GM18868 (cell line): ENCODE measurements around the gene ZNF516.

Source experiments
- ATAC-seq: cut with Tn5 transposase; IDR thresholded peaks from one replicate; pipeline ENCODE4 v1.9.1; 2021; ENCODE audit warnings: mild to moderate bottlenecking, moderate library complexity; ENCODE audit not compliant: unreplicated experiment

ZNF516 gene

DNA sequence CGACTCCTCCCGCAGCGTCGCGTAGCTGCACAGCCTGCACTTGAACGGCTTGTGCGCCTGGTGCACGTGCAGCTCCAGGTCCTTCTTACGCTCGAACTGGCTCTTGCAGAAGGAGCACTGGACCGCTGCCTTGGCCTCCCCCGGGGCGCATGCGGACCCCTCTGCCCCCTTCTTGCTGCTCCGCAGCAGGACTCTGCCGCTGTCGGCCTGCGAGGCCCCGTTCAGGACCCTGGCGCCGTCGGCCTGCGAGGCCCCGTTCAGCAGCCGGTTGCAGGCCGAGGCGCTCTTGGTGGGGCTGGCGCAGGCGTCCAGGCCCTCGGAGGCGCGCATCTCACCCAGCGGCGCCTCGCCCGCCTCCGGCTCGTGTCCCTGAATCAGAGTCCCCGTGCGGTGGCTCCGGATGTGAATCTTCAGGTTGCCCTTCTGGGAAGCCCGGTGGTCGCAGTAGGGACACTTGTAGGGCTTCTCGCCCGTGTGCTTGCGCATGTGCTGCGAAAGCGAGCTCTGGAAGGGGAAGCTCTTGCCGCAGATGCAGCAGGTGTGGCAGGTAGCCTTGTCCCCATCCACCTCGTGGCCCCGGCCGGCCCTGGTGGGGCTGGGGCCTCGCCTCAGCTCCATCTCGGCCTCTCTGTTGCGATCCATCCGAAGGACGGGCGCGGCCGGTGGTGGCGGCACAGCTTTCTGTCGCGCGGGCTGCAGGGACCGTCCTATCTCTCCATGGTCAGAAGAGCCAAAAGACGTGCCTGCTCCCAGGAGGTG is 52.5 kb downstream of the ZNF516 start:
- ATAC-seq, result no peak

DNA sequence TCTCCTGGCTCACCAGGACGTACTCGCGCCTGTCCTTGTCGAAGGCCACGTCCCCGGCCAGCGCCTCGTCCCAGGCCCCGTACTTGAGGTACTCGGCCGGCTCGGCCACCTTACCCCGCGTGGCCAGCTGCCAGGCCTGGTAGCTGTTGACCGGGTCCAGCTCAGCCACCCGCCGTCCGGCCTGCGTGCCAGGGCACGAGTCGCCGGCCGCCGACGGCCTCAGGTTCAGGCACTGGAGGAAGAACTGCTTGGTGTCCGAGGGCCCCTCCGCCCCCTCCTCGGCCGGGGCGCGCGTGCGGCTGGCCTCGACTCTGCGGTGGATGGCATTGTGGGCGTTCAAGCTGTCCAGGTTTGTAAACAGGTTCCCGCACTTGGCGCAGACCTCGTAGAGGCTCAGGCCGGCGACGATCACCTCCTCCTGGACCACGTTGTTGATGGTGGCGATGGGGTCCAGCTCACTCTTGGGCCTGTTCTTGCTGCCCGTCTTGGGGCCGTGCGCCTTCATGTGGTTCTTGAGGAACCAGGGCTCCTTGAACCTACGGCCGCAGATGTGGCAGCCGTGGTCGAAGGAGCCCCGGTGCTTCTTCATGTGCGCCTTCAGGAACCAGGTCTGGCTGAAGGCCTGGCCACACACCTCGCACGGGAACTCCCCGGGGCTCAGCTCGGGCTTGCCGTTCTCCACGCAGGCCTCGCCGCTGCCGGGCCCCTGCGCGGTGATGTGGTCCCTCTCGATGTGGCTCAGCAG is 53.2 kb downstream of the ZNF516 start:
- ATAC-seq, result no peak

DNA sequence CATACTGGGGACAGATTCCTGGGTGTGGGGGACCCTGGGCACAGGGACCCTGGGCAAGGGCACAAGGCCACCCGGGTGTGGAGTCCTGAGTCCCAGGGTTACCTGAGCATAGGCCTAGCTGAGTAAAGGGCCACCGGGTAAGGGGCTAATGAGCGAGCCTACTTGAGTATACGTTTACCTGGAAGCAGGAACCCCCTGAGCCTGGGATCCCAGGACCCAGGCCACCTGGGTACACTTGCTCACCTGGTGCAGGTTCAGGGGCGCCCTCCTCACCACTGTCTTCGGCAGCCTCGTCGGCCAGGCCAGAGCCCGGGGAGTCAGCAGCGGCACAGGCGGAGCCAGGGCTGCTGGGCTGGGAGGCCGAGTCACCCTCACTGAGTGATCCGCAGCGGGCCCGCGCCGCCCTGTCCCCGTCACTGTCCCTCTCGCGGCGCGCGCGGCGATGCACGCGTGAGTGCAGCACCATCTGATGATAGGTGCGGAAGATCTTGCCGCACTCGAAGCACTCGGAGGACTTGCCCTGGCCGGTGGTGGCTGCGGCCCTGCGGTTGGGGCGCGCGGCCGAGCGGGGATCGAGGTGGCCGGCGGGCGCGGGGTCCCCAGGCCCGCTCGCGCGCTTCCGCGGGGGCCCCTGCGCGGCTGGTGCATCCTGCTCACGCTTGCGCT is 53.9 kb downstream of the ZNF516 start:
- ATAC-seq, result no peak

DNA sequence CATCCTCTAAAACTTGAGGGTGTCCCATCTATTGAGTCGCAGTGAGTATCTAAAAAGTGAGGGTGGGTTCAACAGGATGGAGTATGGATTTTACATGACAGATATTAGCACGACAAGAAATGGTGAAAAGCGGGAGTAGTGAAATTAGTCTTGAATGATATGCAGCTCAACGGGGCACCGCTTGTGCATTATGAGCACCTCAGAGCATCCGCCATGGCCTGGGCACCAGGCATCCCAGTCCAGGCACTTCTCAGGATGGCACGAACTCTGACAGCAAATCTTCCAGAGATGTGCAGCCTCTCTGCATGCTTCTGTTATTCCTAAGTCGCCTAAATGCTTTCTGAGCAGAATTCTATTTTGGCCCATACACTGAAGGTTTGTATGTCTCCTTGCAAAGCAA is 57.1 kb downstream of the ZNF516 start:
- no peak for ATAC-seq

DNA sequence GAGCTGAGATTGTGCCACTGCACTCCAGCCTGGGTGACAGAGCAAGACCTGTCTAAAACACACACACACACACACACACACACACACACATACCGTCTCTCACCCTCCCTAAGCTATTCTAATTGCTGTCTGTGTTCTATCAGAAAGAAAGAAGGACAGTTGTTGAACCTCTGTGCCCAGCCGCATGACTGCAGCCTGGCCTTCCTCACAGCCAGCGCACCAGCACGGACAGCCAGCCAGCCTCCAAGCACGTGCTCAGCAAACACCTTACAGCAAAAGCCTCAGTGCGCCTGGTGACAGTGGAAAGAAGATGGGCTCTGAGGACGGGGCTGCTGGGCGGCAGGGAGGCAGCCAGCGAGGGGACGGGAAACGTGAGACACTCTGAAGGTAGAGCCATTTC is 58.0 kb downstream of the ZNF516 start:
- no peak for ATAC-seq

DNA sequence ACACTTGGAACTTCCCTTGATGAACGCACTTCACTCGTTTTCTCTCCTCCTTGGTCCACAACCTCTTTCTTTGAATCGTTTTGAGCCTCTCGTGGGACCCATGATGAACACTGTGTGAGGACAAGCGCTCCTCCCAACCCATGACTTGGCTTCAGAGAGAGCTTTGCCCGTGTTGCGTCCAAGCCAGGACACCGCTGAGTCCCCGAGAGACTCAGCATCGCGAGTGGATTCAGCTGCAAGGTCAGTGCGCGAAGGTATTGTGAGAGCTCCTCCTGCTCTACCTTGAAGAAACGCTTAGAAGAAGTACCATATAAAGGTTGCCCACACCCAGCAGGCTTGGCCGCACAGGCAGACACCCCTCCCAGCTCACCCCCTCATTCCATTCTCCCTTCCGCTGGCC is 58.7 kb downstream of the ZNF516 start:
- ATAC-seq, result no peak

DNA sequence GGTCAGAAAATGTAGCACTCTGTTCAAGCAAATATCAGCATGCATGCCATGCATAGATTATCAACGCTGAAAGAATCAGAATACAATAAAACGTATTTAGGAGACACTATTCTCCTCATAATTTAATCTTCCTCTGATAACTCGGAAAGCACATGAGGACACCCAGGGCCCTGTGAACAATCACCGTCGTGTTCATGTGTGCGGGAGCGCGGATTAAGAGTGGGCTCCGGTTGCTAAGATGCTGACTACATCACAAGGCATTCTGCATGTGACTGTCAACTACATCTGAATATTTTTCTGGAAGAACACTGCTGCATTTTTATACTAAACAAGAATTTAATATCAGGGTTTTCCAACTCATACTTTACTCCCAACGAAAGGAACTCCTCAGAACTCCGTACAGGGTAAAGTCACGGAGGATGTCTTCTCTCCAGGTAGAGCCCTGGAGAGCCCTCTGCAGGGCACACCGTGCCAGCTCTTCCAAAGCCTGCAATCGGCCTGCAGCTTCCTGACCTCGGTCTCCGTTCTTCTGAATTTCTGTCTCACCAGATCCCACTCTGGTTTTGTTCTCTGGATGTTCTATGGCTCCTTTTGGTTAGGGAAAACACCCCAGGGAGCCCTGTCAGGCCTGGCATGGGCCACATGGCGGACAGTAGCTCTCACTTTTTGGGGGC is 59.6 kb downstream of the ZNF516 start:
- ATAC-seq, result no peak

DNA sequence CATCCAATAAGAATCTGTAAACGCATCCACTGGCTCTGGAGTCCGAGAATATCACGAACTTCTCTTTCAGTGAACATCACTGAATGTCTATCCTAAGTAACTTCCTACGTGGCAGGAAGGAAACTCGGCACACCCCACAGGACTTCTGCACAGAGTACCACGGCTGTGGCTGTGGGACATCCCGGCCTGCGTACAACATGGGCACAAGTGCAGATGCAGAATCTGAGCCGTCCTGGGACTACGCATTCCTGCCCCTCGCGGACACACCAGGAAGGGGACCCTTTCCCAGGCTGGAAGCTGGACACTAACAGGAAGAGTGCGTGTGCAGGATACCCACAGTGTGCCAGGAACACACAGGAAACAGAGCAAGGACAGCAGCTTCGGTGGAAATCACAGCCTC is 60.6 kb downstream of the ZNF516 start:
- no peak for ATAC-seq

DNA sequence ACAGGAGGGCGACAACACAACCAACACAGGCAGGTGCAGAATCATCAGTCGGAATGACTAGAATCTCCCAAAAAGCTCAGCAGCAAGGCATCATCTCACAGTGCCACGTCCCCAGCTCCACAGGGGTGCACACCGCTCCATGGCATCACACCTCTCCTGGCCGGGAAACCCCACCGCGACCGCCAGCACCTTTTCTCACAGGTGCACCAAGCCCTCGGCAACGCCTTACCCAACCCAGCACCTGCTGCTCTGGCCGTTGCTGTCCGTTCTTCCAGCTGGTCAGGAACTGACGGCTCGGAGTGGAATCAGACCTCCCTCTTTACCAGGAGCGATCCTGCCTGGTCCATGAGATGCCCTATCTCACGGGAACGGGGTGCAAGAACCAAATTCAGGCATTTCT is 61.3 kb downstream of the ZNF516 start:
- ATAC-seq, result no peak

DNA sequence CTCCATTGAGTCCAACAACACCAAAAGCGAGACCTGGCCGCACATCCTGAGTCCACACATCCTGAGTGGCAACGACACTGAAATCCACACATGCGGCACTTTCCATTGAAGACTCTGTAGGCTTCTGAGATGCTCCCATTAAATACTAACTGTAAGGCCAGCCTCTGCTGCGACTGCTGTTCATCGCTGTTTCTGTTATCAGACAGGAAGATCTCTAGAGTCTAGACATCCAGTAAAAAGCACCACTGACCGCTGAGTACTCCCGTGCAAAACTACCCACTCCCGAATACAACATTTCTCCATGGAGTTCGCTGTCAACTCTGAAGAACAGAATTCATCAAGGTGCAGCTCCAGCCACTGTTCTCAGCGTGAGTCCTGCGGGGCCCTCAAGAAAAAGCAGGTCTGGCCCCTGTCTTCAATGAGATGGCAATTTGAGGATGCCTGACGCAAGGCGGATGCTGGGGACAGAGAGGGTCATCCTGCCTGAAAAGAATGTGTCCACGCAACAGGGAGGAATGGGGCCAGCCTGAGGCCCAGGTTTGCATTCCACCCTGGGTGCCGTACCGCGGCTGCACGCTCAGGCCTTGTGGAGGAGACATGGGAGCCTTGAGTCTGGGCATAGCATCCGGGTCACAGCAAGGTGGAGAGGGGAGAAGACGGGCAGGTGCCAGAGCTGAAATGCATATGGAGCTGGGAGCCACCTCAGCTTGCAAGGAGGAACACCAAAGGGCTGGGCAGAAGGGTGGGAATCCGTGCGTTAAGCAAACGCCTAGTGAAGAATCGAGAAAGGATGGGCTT is 61.9 kb downstream of the ZNF516 start:
- ATAC-seq, result no peak

DNA sequence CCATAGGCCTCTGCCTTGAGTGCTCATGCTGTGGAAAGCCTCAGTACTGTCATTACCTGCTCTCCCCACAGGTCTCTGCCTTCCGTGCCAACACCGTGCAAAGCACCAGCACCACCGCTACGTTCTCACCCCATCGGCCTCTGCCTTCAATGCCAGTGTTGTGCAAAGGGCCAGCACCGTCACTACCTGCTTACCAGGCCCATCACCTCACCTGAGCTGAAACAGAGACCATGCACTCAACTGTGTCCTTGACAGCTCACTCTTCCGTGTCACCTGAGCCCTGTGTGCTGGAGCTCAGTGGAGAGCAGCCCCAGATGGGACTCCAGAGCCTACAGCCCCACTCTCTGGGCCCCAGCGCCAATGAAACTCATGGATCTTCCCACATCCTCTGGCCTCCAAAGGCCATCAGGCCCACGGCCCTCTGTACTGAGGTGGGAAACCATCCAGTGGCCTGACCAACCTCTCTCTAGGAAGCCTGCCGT is 62.7 kb downstream of the ZNF516 start:
- no peak for ATAC-seq

DNA sequence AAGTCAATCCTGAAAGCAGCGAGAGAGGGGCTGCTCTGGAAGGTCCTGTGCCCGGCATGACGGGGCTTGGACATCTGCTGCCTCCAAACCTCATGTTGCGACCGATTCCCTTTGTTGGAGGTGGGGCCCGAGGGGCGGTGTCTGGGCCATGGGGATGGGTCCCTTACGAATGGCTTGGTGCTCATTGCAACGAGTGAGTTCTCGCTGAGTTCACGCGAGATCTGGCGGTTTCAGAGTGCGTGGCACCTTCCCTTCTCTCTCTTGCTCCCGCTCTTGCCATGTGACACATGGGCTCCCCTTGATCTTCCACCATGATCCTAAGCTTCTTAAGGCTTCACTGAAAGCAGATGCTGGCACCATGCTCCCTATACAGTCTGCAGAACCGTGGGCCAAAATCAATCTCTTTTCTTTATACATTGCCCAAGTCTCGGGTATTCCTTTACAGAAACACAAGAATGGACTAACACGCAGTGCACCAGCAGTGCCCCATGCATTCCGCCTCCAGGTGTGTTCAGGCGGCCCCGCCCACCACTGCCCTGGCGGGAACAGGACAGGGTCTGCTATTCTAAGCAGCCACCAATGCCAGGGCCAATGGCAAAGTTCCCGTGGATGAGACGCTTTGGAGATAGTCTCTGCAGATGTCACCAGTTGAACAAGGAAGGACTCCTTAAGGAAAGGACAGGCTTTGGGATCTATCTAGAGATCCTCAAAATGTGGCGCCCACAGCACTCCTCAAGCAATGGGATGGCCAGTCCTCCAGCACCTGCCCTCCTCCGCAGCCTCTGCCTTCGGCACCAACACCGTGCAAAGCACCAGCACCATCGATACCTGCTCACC is 63.4 kb downstream of the ZNF516 start:
- ATAC-seq, result no peak

DNA sequence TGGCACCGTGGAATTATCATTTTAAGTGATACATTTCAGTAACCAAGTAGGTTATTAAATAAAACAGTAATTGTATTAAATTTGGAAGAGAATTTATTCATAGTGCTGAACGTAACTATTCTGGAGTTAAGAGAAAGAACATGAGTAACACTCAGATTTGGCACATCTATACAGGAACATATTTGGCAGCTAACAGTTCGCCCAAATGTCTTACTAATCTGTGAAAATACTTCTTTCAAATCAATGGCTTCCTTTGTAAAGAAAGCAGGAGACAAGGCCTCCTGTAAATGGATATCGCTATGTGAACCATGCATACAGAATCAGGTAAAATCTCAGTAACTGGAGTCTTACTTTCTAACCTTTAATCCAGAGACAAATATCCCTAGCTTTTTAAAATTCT is 64.4 kb downstream of the ZNF516 start:
- no peak for ATAC-seq

DNA sequence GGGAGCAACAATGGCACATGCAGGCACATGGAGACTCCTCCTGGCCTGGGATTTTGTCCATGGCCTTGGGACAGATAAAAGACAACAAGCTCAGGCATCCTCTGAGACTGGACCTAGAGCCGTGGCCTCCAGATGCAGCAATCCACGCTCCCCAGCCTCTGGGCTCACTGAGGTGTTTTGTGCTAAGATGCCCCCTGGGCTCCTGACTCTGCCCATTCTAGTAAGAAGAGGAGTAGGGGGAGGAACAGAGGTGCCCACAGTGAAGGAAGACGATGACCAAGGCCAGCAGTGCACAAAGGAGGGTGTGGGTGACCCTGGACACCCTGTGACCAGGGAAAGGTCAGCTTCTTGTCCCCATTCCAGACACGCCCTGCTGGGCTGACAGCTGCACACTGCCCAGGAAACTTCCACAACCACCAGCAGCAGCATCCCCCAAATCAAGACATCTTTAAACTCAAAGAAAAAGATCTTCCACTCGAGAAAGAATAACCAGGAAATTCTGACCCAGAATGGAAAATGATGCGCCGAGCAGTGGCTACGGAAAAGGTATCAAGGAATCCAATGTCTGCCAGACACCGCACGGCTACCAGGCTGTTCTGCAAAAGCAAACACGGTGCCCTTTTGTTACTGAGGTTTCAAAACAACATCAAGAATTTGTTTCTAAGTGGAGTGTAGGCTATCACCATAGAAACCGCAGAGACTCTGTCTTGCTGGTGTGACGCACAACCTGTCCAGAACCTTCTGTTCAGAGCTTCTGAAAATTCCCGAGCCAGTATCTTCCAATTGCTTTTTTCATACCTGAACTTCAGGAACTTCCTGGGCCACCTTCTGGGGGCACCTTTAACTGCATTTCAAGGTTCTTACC is 65.5 kb downstream of the ZNF516 start:
- no peak for ATAC-seq

DNA sequence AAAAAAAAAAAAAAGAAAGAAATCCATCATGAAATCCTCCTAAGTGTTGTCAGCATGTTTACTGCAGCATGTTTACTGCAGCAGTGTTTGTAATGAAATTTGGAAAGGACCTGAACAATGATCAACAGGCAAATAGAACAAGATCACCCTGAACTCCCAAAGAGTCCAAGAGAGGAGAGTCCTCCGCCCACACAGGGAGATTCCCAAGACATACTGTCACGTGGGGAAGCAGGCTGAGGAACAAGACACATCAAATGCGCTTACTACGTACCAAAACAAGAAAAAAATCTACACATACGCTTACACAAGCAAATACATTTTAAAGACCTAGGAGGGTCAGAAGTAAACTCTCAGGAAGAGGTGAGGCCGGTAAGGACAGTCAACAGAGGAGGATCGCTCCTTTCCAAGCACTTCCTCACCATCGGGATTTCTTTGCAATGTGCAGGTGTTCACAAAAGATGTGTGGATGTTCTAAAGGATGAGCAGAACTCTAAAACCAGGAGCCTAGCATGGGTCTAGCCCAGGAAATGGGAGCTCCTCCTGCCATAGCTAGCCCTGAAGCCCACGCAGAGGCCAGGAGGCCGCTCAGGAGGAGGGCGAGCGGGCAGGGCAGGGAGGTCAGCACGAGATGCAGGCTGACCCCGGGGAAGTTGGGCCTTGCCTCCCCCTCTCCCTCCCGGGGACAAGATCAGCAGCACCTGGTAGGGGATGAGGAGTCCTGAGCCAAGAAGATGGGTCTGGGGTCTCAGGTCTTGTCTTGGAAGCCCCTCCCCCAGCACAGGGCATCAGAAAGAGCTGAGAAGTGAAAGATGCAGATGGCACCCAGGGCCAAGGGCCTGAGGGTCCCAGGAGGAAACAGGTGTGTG is 66.4 kb downstream of the ZNF516 start:
- no peak for ATAC-seq

DNA sequence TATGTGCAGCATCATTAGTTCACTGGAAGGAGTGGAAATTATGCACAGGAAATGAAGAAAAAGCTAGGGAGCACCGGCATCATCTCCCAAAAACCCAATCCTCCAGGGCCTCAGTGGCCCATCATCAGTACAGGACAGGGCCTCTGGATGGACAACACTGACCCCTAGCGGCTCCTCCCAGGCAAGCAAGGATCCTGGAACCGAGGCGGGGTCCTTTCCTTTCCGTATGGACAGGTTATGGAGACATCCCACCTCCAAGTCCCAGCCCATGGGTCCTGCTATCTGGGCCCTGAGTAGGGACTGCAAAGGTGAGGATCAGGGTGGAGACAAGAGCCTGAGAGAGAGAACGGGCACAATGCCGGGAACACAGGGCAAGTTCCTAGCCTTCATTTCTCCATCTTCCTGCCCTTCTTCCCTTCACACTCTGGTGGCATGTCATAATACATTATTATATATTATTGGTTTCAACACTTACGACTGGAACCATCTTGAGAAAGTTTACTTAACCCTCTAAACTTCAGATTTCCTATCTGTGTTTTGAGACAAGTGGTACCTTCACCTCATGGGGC is 68.2 kb downstream of the ZNF516 start:
- no peak for ATAC-seq
